VCaP (cell line): ENCODE measurements around the gene TSHZ2.

Source experiments
- H3K27ac ChIP-seq: fragments of 450-650 bp; 2 replicates; pipeline ENCODE4 v1.5.1; 2017
- CTCF ChIP-seq: fragments of 450-650 bp; conservative IDR thresholded peaks from 2 replicates; pipeline ENCODE4 v1.5.1; 2017; ENCODE audit warnings: mild to moderate bottlenecking, moderate library complexity

Gene TSHZ2

GRCh38 chr20:53252002-53252401 is 279.8 kb downstream of the TSHZ2 start:
- no peak for TF ChIP-seq CTCF
- H3K27ac ChIP-seq, result no peak overlapping the region

GRCh38 chr20:53253668-53254067 is 281.5 kb downstream of the TSHZ2 start:
- no peak for TF ChIP-seq CTCF

DNA sequence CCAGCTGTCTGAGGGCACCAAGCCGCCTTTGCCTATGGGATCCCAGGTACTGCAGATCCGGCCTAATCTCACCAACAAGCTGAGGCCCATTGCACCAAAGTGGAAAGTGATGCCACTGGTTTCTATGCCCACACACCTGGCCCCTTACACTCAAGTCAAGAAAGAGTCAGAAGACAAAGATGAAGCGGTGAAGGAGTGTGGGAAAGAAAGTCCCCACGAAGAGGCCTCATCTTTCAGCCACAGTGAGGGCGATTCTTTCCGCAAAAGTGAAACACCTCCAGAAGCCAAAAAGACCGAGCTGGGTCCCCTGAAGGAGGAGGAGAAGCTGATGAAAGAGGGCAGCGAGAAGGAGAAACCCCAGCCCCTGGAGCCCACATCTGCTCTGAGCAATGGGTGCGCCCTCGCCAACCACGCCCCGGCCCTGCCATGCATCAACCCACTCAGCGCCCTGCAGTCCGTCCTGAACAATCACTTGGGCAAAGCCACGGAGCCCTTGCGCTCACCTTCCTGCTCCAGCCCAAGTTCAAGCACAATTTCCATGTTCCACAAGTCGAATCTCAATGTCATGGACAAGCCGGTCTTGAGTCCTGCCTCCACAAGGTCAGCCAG is 283.0 kb downstream of the TSHZ2 start:
- no peak overlapping the region for H3K27ac ChIP-seq
- TF ChIP-seq CTCF, result no peak

More at GRCh38 chr20:53253668-53254067, 281.5 kb downstream of the TSHZ2 start:
- no peak overlapping the region for H3K27ac ChIP-seq

DNA sequence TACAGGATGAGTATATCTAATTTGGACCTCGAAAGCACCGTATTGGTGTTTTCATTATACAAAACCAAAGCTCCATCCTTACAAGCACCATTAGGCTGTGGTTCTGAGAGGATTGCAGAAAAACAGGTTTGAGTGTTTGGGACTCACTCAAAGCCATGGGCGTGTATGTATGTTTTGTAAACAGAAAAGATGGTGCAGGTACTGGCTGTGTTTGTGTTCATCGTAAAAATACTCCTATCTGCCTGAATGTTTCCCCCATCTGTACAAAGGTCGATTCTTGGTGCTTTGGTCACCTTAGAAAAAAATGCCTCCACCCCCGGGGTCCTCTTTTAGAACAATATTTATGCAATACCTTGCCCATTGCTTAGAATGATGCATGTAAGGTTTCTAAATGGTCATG is 286.6 kb downstream of the TSHZ2 start:
- no peak for TF ChIP-seq CTCF
- peak overlapping the region; percentile 4; the same call in 1 of the 2 replicates for H3K27ac ChIP-seq

DNA sequence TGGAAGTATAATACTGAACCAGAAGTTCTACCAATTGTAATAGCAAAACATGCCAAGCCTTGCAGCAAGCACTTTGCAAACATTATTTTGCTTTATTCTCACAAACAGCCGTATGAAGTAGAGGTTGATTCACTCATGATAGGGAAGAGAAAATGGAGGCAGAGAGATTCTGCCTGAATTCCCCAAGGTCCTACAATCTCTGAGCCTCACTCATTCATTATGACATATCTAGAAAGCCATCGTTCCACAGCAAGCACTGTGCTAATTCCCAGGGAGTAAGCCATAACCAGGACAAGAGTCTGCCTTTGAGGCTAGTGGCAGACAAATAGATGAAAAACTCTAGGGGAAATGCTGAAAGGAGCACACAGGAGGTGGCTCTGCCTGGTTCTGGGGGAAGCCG is 288.0 kb downstream of the TSHZ2 start:
- H3K27ac ChIP-seq, result no peak overlapping the region
- TF ChIP-seq CTCF, result no peak

- TF ChIP-seq CTCF, result no peak
- no peak overlapping the region for H3K27ac ChIP-seq
Observed at GRCh38 chr20:53260591-53260990, 288.4 kb downstream of the TSHZ2 start.

- H3K27ac ChIP-seq, result no peak overlapping the region; the same call in 1 of the 2 replicates
- TF ChIP-seq CTCF, result no peak
Observed at GRCh38 chr20:53262365-53262764, 290.2 kb downstream of the TSHZ2 start.
